CD4-positive, alpha-beta T cell (primary cell): ENCODE measurements around the gene CCDC195. TPM values are rescaled to one million over a fixed set of nuclear protein-coding genes. Genes with fewer than 3 reads are reported as not detected.

Source experiments
- ATAC-seq: fragments of 200-7000 bp; cut with Tn5 transposase; one replicate; pipeline ENCODE4 v1.10.0; 2022; ENCODE audit warnings: mild to moderate bottlenecking; ENCODE audit not compliant: poor library complexity
- CTCF ChIA-PET: fragments of 350-600 bp; sonication (Branson Sonifier 250); formaldehyde crosslinking; loops from one replicate; lab custom pipeline; 2021; ENCODE audit warnings: antibody characterized with exemption, inconsistent platforms; lab: Charles Lee
- POLR2A ChIA-PET: fragments of 350-600 bp; sonication (Branson Sonifier 250); formaldehyde crosslinking; loops from one replicate; lab custom pipeline; 2021; ENCODE audit warnings: antibody characterized with exemption, inconsistent platforms; lab: Charles Lee
- DNase-seq, 14 experiments: peaks; one replicate each; pipeline ENCODE4 v3.0.0-alpha.2; 2013 to 2020; ENCODE audit warnings: mixed read lengths in 2 of 14
- H3K27ac ChIP-seq, 2 donors: one replicate each; pipeline versions ENCODE4 v1.5.1 to v1.7.0; 2013; ENCODE audit warnings: low read length in 2 of 2, low read depth in 1 of 2, mild to moderate bottlenecking in 1 of 2
- H3K27me3 ChIP-seq, 2 experiments: 1 replicate in 1 of 2; 2 replicates in 1 of 2; pipeline versions ENCODE4 v1.6.1 to v1.7.0; 2013; ENCODE audit warnings: low read length in 2 of 2, control low read depth in 1 of 2, mild to moderate bottlenecking in 1 of 2, moderate library complexity in 1 of 2; ENCODE audit not compliant: insufficient read depth in 2 of 2, control insufficient read depth in 1 of 2
- H3K36me3 ChIP-seq: one replicate; pipeline ENCODE4 v1.6.1; 2013; ENCODE audit warnings: low read length, control low read depth; ENCODE audit not compliant: insufficient read depth
- H3K4me1 ChIP-seq: one replicate; pipeline ENCODE4 v1.6.1; 2013; ENCODE audit warnings: low read length, control low read depth; ENCODE audit not compliant: insufficient read depth
- H3K4me3 ChIP-seq: one replicate; pipeline ENCODE4 v1.5.1; 2013; ENCODE audit warnings: mild to moderate bottlenecking, low read length, moderate library complexity
- H3K9me3 ChIP-seq, 2 experiments: 1 replicate in 1 of 2; 2 replicates in 1 of 2; pipeline versions ENCODE4 v1.6.1 to v1.7.0; 2013; ENCODE audit warnings: low read length in 2 of 2, mild to moderate bottlenecking in 2 of 2, control low read depth in 1 of 2, moderate library complexity in 1 of 2; ENCODE audit not compliant: control insufficient read depth in 1 of 2, insufficient read depth in 1 of 2
- H3K27ac Mint-ChIP-seq: one replicate; pipeline ENCODE4 v1.8.0; 2020; ENCODE audit warnings: mixed read lengths
- H3K27me3 Mint-ChIP-seq: one replicate; pipeline ENCODE4 v1.8.0; 2021; ENCODE audit warnings: mixed read lengths
- H3K36me3 Mint-ChIP-seq: one replicate; pipeline ENCODE4 v1.8.0; 2021; ENCODE audit warnings: low read depth, mixed read lengths
- H3K4me1 Mint-ChIP-seq: one replicate; pipeline ENCODE4 v1.8.0; 2021; ENCODE audit warnings: low read depth, mixed read lengths
- H3K4me3 Mint-ChIP-seq: one replicate; pipeline ENCODE4 v1.8.0; 2020; ENCODE audit warnings: mild to moderate bottlenecking, mixed read lengths
- H3K9me3 Mint-ChIP-seq: one replicate; pipeline ENCODE4 v1.8.0; 2020; ENCODE audit warnings: mixed read lengths
- intact Hi-C, 2 experiments: fragments of 100-400 bp; cut with DNase I in 1 of 2; cut with micrococcal nuclease in 1 of 2; formaldehyde crosslinking; loops; one replicate each; pipeline versions ENCODE4 v1.15.1 to v1.9.0; 2023 to 2025; cut with DNase I, micrococcal nuclease
- total RNA-seq, 174 experiments: library from RNA in 2 of 174; stranded (reverse) in 2 of 174; gene quantifications; one replicate each; pipeline ENCODE4 v1.2.3 and lab custom pipeline; 2021 to 2026
- TF ChIP-seq, protein P1 (sequence below): fragments of 200-600 bp; IDR thresholded peaks from one replicate; pipeline ENCODE4 v1.8.0; 2022; ENCODE audit warnings: antibody characterized with exemption, mild to moderate bottlenecking

The CCDC195 gene
- total RNA-seq, 2 experiments from 2014 or later, result not detected

DNA sequence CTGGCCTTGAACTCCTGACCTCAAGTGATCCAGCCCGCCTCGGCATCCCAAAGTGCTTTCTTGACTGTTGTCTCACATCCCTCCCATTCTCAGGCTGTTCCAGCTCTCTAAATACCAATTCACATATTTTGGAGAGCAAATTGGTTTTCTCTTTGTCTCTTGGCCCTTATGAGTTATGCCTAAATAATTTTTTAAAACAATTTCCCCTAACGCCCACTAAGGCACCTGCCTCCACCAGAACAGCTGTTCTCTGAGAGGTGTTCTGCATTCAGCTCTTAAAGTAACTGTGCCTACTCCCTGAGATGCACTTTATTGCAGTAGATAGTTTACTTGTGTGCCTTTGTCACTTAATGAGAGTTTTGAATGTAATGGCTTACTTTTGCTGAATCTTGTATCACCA is 6.9 kb downstream of the CCDC195 start:
- intact Hi-C loops, result no loop called here

DNA sequence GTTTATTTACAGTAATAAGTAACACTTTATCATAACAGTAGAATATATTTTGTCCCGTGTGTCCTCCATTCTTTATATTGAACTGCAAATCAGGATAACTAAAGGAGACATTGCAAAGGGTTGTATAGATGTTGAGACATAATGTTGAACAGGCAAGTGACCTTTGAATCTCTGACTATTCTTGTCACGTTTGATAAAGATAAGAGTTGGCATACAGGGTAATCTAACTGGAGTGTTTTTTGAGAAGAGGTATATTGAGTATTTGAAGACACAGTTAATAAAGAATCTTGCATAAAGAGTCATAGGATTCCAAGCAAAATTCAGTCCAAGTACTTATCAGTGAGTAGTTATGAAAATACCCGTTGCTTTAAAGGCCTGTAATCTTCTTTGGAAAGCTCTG is 21.7 kb downstream of the CCDC195 start:
- TF ChIP-seq, protein P1, sequence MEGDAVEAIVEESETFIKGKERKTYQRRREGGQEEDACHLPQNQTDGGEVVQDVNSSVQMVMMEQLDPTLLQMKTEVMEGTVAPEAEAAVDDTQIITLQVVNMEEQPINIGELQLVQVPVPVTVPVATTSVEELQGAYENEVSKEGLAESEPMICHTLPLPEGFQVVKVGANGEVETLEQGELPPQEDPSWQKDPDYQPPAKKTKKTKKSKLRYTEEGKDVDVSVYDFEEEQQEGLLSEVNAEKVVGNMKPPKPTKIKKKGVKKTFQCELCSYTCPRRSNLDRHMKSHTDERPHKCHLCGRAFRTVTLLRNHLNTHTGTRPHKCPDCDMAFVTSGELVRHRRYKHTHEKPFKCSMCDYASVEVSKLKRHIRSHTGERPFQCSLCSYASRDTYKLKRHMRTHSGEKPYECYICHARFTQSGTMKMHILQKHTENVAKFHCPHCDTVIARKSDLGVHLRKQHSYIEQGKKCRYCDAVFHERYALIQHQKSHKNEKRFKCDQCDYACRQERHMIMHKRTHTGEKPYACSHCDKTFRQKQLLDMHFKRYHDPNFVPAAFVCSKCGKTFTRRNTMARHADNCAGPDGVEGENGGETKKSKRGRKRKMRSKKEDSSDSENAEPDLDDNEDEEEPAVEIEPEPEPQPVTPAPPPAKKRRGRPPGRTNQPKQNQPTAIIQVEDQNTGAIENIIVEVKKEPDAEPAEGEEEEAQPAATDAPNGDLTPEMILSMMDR, result no peak
- H3K9me3 ChIP-seq, result no peaks in the 10 kb centered on the region
- Mint-ChIP-seq H3K27me3 (no peaks in the 10 kb centered on the region), H3K4me1 (no peaks in the 10 kb centered on the region), H3K36me3 (no peaks in the 10 kb centered on the region), H3K27ac (no peak overlapping the region), H3K4me3 (no peak overlapping the region), H3K9me3 (no peaks in the 10 kb centered on the region)
- ATAC-seq (no peak), DNase-seq (no peak)
- ChIA-PET POLR2A (no interaction called here), CTCF (no interaction called here)
- no peaks in the 10 kb centered on the region for H3K4me1 ChIP-seq
- intact Hi-C loops, result no loop called here
- no peaks in the 10 kb centered on the region for H3K36me3 ChIP-seq
- no peak overlapping the region for H3K27ac ChIP-seq
- no peak overlapping the region for H3K4me3 ChIP-seq
- no peaks in the 10 kb centered on the region for H3K27me3 ChIP-seq

More for the DNA sequence above, 6.9 kb downstream of the CCDC195 start:
- TF ChIP-seq, protein P1, result no peak
- no peak overlapping the region for H3K4me3 Mint-ChIP-seq
- Histone ChIP-seq H3K4me3 (no peak overlapping the region), H3K27ac (no peak overlapping the region), H3K27me3 (peaks cover 0 to 6% of the 10 kb centered on the region in 2 experiments), H3K4me1 (no peaks in the 10 kb centered on the region), H3K36me3 (no peaks in the 10 kb centered on the region), H3K9me3 (no peaks in the 10 kb centered on the region)
- H3K27ac Mint-ChIP-seq, result no peak overlapping the region
- POLR2A ChIA-PET, result no interaction called here
- no peak for DNase-seq
- ATAC-seq, result no peak
- H3K36me3 Mint-ChIP-seq, result no peaks in the 10 kb centered on the region
- H3K4me1 Mint-ChIP-seq, result no peaks in the 10 kb centered on the region
- no peaks in the 10 kb centered on the region for H3K9me3 Mint-ChIP-seq
- H3K27me3 Mint-ChIP-seq, result peaks cover 23% of the 10 kb centered on the region
- CTCF ChIA-PET, result no interaction called here

DNA sequence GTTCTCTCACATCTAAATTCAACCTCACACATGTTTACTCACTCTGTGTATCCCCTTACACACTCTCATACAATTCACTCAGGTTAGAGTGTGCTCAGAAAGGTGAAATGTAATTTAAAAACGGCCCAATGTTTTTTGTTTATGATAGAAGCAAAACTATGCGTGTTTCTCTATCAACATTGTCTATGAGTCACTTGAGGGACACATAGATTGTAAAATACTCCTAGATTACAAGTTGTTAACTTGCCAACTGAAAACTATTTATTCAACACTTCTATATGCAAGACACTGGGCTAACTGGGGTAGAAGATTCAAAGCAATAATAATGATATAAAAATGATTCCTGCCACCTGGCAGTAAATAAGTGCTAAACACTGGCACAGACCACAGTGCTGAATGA is 24.6 kb downstream of the CCDC195 start:
- TF ChIP-seq, protein P1, result no peak
- ATAC-seq, result no peak
- H3K9me3 ChIP-seq, result no peaks in the 10 kb centered on the region
- no peaks in the 10 kb centered on the region for H3K4me1 ChIP-seq
- ChIA-PET CTCF (no interaction called here), POLR2A (no interaction called here)
- no peaks in the 10 kb centered on the region for H3K27me3 ChIP-seq
- no peak overlapping the region for H3K27ac ChIP-seq
- Mint-ChIP-seq H3K36me3 (no peaks in the 10 kb centered on the region), H3K4me1 (no peaks in the 10 kb centered on the region), H3K9me3 (no peaks in the 10 kb centered on the region), H3K27ac (no peak overlapping the region), H3K27me3 (no peaks in the 10 kb centered on the region), H3K4me3 (no peak overlapping the region)
- DNase-seq, result no peak
- intact Hi-C loops, result no loop called here
- H3K4me3 ChIP-seq, result no peak overlapping the region
- no peaks in the 10 kb centered on the region for H3K36me3 ChIP-seq
